ENCODE data around the gene HSD17B13.

- no peak for TF ChIP-seq POLR2A (IDR thresholded peaks at IDR 0.05; ENCODE audit: low read length)
- no peak for TF ChIP-seq GATA1 (IDR thresholded peaks at IDR 0.05; ENCODE audit: low read depth, low read length)
These were observed 4.5 kb upstream of the HSD17B13 start for GRCh38 chr4:87327136-87327535.

All from erythroblast (primary cell).